GM12878 (cell line): ENCODE measurements around the gene DGKI. TPM values are rescaled to one million over a fixed set of nuclear protein-coding genes. Genes with fewer than 3 reads are reported as not detected.
A peak's percentile ranks its signal among the peaks of the same experiment; 100 is the strongest.

Source experiments
- ATAC-seq: fragments of 200-7000 bp; cut with Tn5 transposase; 3 replicates; pipeline ENCODE4 v1.9.1; 2020; ENCODE audit warnings: mild to moderate bottlenecking, moderate library complexity
- BruUV-seq: library from RNA; stranded (reverse); fragments of 400-500 nt; replicated peaks from 2 replicates; lab custom pipeline; 2021; lab: Mats Ljungman, UMichigan
- CTCF ChIA-PET: fragments of 300-600 bp; sonication (Branson Sonifier 250); formaldehyde crosslinking; extraction: SDS; loops from one replicate; lab custom pipeline; 2021; ENCODE audit warnings: inconsistent platforms; lab: Yijun Ruan, JAX
- POLR2A ChIA-PET: fragments of 350-600 bp; formaldehyde crosslinking; extraction: SDS; loops from one replicate; lab custom pipeline; 2021; ENCODE audit warnings: inconsistent platforms; lab: Charles Lee
- RAD21 ChIA-PET: fragments of 300-600 bp; sonication (Branson Sonifier 250); formaldehyde crosslinking; loops from one replicate; lab custom pipeline; 2023; ENCODE audit warnings: antibody characterized with exemption; ENCODE audit not compliant: unreplicated experiment; lab: Charles Lee
- SMC1A ChIA-PET: fragments of 300-600 bp; sonication (Branson Sonifier 250); formaldehyde crosslinking; loops from one replicate; lab custom pipeline; 2023; ENCODE audit not compliant: unreplicated experiment, uncharacterized antibody; lab: Charles Lee
- DNase-seq: peaks from one replicate; pipeline ENCODE4 v3.0.0-alpha.2; 2011; ENCODE audit warnings: low read depth, low spot score
- FAIRE-seq: peaks from 3 replicates; lab custom pipeline; 2011; peaks lifted over from hg19 to GRCh38; lab: Jason Lieb, UNC
- H2AFZ ChIP-seq: 2 replicates; pipeline ENCODE4 v1.6.0; 2011; ENCODE audit warnings: low read depth, low read length, control low read depth; ENCODE audit not compliant: control insufficient read depth
- H3K27ac ChIP-seq: 2 replicates; pipeline ENCODE4 v1.5.1; 2011; ENCODE audit warnings: control low read depth; ENCODE audit not compliant: control insufficient read depth, insufficient read depth
- H3K27me3 ChIP-seq, 2 experiments: replicated peaks in 1 of 2; 2 replicates each; pipeline versions ENCODE4 v1.6.0 to v1.6.1; 2011; ENCODE audit warnings: low read length in 1 of 2; ENCODE audit not compliant: control insufficient read depth in 2 of 2, insufficient read depth in 2 of 2
- H3K36me3 ChIP-seq, 2 experiments: 2 replicates each; pipeline ENCODE4 v1.5.1; 2011; ENCODE audit warnings: low read length in 1 of 2; ENCODE audit not compliant: control insufficient read depth in 2 of 2, insufficient read depth in 2 of 2
- H3K4me1 ChIP-seq: 2 replicates; pipeline ENCODE4 v1.6.1; 2011; ENCODE audit warnings: mild to moderate bottlenecking, low read length, moderate library complexity, mixed read lengths; ENCODE audit not compliant: control insufficient read depth, insufficient read depth
- H3K4me2 ChIP-seq: 2 replicates; pipeline ENCODE4 v1.6.0; 2011; ENCODE audit warnings: control low read depth; ENCODE audit not compliant: control insufficient read depth, insufficient read depth
- H3K4me3 ChIP-seq: fragments of 200-600 bp; sonication (generic); 2 replicates; pipeline ENCODE4 v1.5.1; 2016
- H3K79me2 ChIP-seq: 2 replicates; pipeline ENCODE4 v1.6.0; 2011; ENCODE audit warnings: low read length; ENCODE audit not compliant: control insufficient read depth, insufficient read depth
- H3K9ac ChIP-seq: 2 replicates; pipeline ENCODE4 v1.8.0; 2011; ENCODE audit warnings: low read length, control low read depth, mixed read lengths; ENCODE audit not compliant: control insufficient read depth, insufficient read depth
- H3K9me3 ChIP-seq: replicated peaks from 3 replicates; pipeline ENCODE4 v1.5.1; 2011; ENCODE audit warnings: mild to moderate bottlenecking, low read length; ENCODE audit not compliant: control insufficient read depth, insufficient read depth
- H4K20me1 ChIP-seq: 2 replicates; pipeline ENCODE4 v1.6.0; 2011; ENCODE audit not compliant: control insufficient read depth, insufficient read depth
- CHD1 ChIP-seq: IDR thresholded peaks from 2 replicates; pipeline ENCODE4 v1.6.1; 2012; ENCODE audit warnings: low read depth, low read length, improper control_type of control experiment
- CREB1 ChIP-seq: IDR thresholded peaks from 2 replicates; pipeline ENCODE4 v1.6.1; 2012; ENCODE audit warnings: low read depth, mild to moderate bottlenecking, inconsistent platforms
- CREM ChIP-seq: IDR thresholded peaks from 2 replicates; pipeline ENCODE4 v1.6.1; 2014; ENCODE audit warnings: antibody characterized with exemption, low read depth
- EED ChIP-seq: sonication (generic); IDR thresholded peaks from 2 replicates; pipeline ENCODE4 v1.6.1; 2016; ENCODE audit warnings: antibody characterized with exemption, low read depth
- FOXM1 ChIP-seq: IDR thresholded peaks from 2 replicates; pipeline ENCODE4 v1.6.1; 2012; ENCODE audit warnings: low read depth, mild to moderate bottlenecking, inconsistent platforms, low read length, moderate library complexity
- IRF4 ChIP-seq: IDR thresholded peaks from 2 replicates; pipeline ENCODE4 v1.6.1; 2011; ENCODE audit warnings: low read depth, low read length
- JUNB ChIP-seq: IDR thresholded peaks from 2 replicates; pipeline ENCODE4 v1.6.1; 2016; ENCODE audit warnings: antibody characterized with exemption, mild to moderate bottlenecking
- NFIC ChIP-seq: IDR thresholded peaks from 2 replicates; pipeline ENCODE4 v1.6.1; 2012; ENCODE audit warnings: low read depth, mild to moderate bottlenecking, inconsistent platforms, low read length, moderate library complexity
- NR2C1 ChIP-seq: fragments of 450-650 bp; IDR thresholded peaks from 2 replicates; pipeline ENCODE4 v1.6.1; 2017; ENCODE audit warnings: antibody characterized with exemption, mild to moderate bottlenecking, moderate library complexity
- RFX5 ChIP-seq: IDR thresholded peaks from 2 replicates; pipeline ENCODE4 v1.6.1; 2011; ENCODE audit warnings: low read depth, low read length, improper control_type of control experiment
- RUNX3 ChIP-seq: IDR thresholded peaks from 2 replicates; pipeline ENCODE4 v1.6.1; 2012; ENCODE audit warnings: low read length, inconsistent platforms
- SMAD1 ChIP-seq: fragments of 450-650 bp; IDR thresholded peaks from 2 replicates; pipeline ENCODE4 v1.6.1; 2018; ENCODE audit warnings: mild to moderate bottlenecking, low read depth; ENCODE audit not compliant: partially characterized antibody
- TCF7 ChIP-seq: IDR thresholded peaks from 2 replicates; pipeline ENCODE4 v1.6.1; 2014; ENCODE audit warnings: antibody characterized with exemption, borderline replicate concordance
- WGBS: methylation state at CpG from one replicate; pipeline ENCODE4 v1.1.6; 2016; ENCODE audit warnings: low lambda C conversion rate; ENCODE audit not compliant: insufficient replicate concordance, insufficient coverage; ENCODE audit errors: missing lambda C conversion rate; 5-methylcytosine and 5-hydroxymethylcytosine counted together
- in situ Hi-C: fragments of 300-500 bp; cut with MboI; formaldehyde crosslinking; loops from 9 replicates; pipeline ENCODE4 v1.14.3; 2018; ENCODE audit warnings: mixed read lengths
- intact Hi-C: fragments of 100-400 bp; cut with micrococcal nuclease; formaldehyde crosslinking; loops from one replicate; pipeline ENCODE4 v1.14.2; 2022; ENCODE audit not compliant: unreplicated experiment
- polyA plus RNA-seq, 11 experiments: library from polyadenylated mRNA; depleted of rRNA in 4 of 11; unstranded in 6 of 11; stranded (reverse) in 5 of 11; fragments of >200 nt; fragmentation: Nextera tagmentation in 4 of 11; fragmentation: Illumina TruSeq in 1 of 11; extraction: Ambion mirVana in 4 of 11; extraction: Trizol in 1 of 11; gene quantifications; 1 replicate in 1 of 11; 2 replicates in 10 of 11; pipeline versions ENCODE4 v1.2.1 to v1.2.3, GENCODE V29; 2011 to 2016; ENCODE audit warnings: inconsistent platforms in 2 of 11, missing spikeins in 2 of 11, low read depth in 1 of 11
- total RNA-seq, 4 experiments: library from RNA; depleted of rRNA in 3 of 4; stranded (reverse); fragments of >200 nt in 3 of 4; fragmentation: Illumina TruSeq in 1 of 4; extraction: Trizol in 1 of 4; gene quantifications; 2 replicates each; pipeline versions ENCODE4 v1.2.1 to v1.2.3, GENCODE V29; 2013 to 2021

The DGKI gene
- total and polyA plus RNA-seq, 10 of the 15 experiments (the other 5 are each of a cell fraction or from before 2014, with no cell fraction given): 10.4 to 37.1 (median 22.1) TPM

DNA sequence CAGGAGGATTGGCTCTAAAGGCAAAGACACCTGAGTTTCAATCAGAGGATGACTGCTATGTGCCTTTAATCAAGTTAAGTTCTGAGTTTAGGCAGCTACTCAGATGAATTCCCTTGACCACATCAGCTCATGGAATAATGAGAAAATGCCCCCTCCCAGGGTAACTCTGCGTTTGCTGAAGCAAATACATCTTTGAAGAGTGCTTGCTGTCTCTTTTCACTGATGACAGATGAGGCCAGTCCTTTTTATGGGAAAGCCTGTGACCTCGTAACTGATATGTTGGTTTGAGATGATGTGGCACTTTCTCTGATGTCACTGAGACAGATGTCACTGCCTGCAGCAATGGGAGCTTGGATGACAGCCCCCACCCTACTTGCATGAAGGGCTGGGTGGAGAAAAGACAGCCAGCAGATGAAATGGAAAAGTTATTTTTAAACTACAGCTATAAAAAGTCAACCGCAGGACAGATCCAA is 43.7 kb upstream of the DGKI start:
- POLR2A ChIA-PET: interaction anchor here (0.8 to 1.3 kb wide), 4 partner anchors 15 to 230 kb away, joined by 3 read pairs; no protein-coding TSS in a partner anchor
- Histone ChIP-seq H3K27ac (no peak overlapping the region), H2AFZ (no peak overlapping the region), H3K4me1 (peaks cover 26% of the 10 kb centered on the region), H3K27me3 (no peaks in the 10 kb centered on the region), H3K4me2 (no peak overlapping the region), H3K9ac (no peak overlapping the region), H3K9me3 (peaks cover 6% of the 10 kb centered on the region; the same call in 2 of the 3 replicates), H4K20me1 (no peaks in the 10 kb centered on the region), H3K4me3 (no peak overlapping the region), H3K79me2 (no peaks in the 10 kb centered on the region), H3K36me3 (peaks cover 7 to 58% of the 10 kb centered on the region in 2 experiments)
- SMC1A ChIA-PET: interaction anchor here (0.9 to 2.0 kb wide), 12 partner anchors 12 to 234 kb away, joined by 3 to 15 read pairs (median 5); no protein-coding TSS in a partner anchor
- CTCF ChIA-PET: interaction anchor here (0.6 to 11.5 kb wide), 9 partner anchors 11 to 235 kb away, joined by 3 to 137 read pairs (median 4); partner anchors contain the start of gene DGKI
- intact Hi-C loops (no loop called here), in situ Hi-C loops (no loop called here)
- RAD21 ChIA-PET: interaction anchor here (0.8 to 7.3 kb wide), 7 partner anchors 12 to 234 kb away, joined by 3 to 61 read pairs (median 3); no protein-coding TSS in a partner anchor
- no TSS peak for BruUV-seq
- peak; percentile 4 for ATAC-seq
- DNase-seq: no peak
- 75% methylated on average over 3 of the region's 3 CpGs for WGBS
- FAIRE-seq: no peak
- TF ChIP-seq NR2C1: no peak
- TF ChIP-seq EED: peak; percentile 87
- TF ChIP-seq TCF7: peak; percentile 78
- 0 out of 2 replicates have a peak, but pooled peaks have one; percentile 35 for TF ChIP-seq IRF4
- TF ChIP-seq JUNB: peak; percentile 84
- TF ChIP-seq SMAD1: no peak
- TF ChIP-seq NFIC: peak; percentile 73
- TF ChIP-seq CREB1: peak; percentile 95
- no peak for TF ChIP-seq CHD1
- peak; percentile 87 for TF ChIP-seq CREM
- peak; percentile 66; the same call in 1 of the 2 replicates for TF ChIP-seq FOXM1
- no peak for TF ChIP-seq RFX5
- peak; percentile 74 for TF ChIP-seq RUNX3
